ENCODE results near the gene EFNA5.

DNA sequence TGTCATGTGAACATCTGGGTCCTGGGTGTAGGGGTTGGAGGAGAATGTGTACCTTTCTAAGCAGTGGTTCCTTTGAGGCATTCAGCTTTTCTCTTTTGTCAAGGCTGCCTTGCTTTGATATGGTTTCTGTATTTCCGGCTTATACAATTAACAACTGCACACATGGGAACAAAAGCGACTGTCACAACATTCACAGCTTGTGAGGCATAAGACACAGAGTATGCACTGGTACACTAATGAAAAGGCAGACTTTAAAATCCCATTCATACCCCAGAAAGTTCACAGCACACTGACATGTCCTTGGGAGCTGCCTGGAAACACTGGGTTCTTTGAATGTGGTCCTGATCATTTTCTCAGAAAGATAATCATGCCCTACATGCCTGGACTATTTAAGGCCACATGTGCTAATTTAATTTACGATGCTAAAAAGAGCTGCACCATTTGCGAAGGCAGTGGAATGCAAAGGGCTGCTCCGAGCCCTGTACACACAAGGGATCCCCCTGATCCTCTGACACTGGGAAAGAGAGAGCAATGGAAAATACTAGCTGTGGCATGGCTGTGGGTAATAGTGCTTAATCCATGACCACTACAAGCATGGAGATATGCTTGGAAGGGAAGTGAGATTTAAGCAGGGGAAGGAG lies 131.8 kb downstream of the EFNA5 start:
- TF ChIP-seq, protein P1, sequence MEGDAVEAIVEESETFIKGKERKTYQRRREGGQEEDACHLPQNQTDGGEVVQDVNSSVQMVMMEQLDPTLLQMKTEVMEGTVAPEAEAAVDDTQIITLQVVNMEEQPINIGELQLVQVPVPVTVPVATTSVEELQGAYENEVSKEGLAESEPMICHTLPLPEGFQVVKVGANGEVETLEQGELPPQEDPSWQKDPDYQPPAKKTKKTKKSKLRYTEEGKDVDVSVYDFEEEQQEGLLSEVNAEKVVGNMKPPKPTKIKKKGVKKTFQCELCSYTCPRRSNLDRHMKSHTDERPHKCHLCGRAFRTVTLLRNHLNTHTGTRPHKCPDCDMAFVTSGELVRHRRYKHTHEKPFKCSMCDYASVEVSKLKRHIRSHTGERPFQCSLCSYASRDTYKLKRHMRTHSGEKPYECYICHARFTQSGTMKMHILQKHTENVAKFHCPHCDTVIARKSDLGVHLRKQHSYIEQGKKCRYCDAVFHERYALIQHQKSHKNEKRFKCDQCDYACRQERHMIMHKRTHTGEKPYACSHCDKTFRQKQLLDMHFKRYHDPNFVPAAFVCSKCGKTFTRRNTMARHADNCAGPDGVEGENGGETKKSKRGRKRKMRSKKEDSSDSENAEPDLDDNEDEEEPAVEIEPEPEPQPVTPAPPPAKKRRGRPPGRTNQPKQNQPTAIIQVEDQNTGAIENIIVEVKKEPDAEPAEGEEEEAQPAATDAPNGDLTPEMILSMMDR (IDR thresholded peaks at IDR 0.05), result no peak
- TF ChIP-seq ZFX (IDR thresholded peaks at IDR 0.05; ENCODE audit: borderline replicate concordance), result no peak

Measured in 22Rv1 (cell line).